GM12801 (cell line): ENCODE results near the gene TGFBR3L.

Experiments used
- TF ChIP-seq, protein P1 (sequence below): IDR thresholded peaks from one replicate; pipeline ENCODE4 v1.5.1; 2011; ENCODE audit warnings: control low read depth; ENCODE audit not compliant: insufficient read length; ENCODE audit errors: extremely low read depth

TGFBR3L gene

DNA sequence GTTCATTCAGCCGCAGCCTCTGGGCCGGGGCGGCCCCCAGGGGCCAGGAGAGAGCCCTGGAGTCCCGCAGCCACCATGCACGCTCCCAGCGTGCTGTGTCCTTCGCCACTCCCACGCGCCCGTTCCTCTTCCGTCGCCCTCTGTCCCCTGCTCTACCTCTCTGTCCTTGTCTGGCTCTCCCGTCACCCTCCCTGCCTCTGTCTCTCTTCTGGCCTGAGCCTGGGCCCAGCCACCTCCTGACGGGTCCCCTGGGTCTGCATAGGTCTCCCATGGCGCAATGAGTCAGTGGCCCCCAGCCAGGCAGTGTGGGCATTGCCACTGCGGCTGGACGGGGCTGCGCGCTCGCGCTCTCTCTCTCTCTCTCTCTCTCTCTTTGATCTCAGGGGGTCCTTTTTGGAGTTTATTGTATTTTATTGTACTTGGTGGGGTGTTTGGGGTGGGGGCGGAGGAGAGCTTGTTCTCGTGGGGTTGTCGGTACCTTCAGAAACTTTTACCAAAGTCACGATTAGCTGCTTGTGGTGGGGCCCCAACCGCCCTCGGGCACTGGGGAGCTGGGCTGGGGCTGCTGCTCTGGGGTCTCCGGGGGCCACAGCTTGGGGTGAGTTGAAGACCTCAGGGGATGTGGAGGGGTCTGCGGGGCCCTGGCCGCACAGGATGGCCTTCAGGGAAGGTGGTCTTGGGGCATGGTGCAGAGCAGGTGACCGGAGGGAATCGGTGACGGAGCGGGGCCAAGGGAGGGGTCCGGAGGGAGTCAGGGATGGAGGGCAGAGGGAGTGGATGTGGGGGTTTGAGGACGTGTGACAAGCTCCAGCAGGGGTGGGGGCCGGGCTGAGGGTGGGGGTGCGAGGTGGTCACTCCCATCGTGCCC, 1.7 kb upstream of the TGFBR3L start:
- TF ChIP-seq, protein P1, sequence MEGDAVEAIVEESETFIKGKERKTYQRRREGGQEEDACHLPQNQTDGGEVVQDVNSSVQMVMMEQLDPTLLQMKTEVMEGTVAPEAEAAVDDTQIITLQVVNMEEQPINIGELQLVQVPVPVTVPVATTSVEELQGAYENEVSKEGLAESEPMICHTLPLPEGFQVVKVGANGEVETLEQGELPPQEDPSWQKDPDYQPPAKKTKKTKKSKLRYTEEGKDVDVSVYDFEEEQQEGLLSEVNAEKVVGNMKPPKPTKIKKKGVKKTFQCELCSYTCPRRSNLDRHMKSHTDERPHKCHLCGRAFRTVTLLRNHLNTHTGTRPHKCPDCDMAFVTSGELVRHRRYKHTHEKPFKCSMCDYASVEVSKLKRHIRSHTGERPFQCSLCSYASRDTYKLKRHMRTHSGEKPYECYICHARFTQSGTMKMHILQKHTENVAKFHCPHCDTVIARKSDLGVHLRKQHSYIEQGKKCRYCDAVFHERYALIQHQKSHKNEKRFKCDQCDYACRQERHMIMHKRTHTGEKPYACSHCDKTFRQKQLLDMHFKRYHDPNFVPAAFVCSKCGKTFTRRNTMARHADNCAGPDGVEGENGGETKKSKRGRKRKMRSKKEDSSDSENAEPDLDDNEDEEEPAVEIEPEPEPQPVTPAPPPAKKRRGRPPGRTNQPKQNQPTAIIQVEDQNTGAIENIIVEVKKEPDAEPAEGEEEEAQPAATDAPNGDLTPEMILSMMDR, result no peak

DNA sequence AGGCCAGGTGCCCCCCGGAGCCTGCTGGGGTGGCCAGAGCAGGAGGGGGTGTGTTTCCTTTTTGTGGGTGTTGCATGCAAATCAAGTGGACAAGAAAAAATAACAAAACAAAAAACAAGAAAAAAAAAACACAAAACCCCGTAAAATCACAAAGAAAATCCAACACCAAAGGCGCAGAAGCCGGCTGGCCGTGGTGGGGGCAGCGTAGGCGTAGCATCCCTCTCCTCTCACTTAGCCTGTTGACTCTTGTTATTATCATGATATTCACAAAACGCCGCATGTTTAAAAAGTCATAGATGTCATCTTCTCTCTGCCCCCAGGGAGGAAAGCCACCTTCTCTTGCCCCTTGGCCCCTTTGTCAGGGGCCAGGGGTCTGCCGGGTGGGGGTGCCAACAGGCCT, 978 bp upstream of the TGFBR3L start:
- TF ChIP-seq, protein P1, result no peak

DNA sequence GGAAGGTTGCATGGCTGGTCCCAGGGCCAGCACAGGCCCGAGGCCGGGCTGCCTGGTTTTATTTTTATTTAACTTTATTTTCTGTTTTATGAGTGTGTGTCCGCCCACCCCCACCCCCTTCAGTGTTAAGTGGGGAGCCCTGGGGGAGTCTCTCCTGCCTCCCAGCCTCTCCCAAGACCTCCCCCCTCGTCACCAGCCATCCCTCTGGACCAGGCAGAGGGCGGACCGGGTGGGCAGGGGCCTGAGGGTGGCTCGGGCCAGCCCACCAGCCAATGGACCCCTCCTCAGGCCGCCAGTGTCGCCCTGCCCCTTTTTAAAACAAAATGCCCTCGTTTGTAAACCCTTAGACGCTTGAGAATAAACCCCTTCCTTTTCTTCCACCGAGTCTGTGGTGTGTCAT, 531 bp upstream of the TGFBR3L start:
- TF ChIP-seq, protein P1, result no peak

DNA sequence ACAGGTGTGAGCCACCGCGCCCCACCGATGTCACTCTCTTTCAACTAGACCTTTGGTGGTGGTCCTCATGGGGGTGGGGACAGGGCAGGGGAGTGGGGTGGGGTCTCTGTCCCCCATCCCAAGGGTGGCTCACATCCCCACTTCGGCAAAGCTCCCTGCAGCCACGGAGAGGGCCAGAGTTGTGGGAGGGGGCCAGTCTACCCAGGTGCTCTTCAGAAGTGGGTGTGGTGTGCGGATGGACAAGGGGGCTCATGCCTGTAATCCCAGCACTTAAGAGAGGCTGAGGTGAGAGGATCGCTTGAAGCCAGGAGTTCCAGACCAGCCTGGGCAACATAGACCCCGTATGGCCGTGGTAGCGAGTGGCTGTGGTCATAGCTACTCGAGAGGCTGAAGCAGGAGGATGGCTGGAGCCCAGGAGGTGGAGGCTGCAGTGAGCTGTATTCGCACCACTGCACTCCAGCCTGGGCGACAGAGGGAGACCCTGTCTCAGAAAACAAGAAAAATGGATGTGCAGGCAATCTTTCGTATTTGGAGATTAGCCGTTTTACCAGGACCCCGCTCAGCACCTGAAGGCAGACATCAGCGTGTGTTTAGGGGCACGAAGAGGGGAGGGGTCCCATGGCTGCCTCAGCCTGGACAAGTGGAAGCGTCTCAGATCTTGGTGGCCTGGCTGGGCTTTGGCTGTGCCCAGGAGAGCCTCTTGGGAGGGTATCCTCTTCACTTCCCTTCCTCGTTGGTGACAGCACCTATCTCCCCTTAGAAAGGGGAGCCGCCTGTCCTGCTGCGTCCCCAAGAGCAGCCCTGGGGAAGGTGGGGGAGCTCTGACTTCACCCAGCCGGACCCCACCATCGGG, 846 bp downstream of the TGFBR3L start:
- TF ChIP-seq, protein P1, result no peak

DNA sequence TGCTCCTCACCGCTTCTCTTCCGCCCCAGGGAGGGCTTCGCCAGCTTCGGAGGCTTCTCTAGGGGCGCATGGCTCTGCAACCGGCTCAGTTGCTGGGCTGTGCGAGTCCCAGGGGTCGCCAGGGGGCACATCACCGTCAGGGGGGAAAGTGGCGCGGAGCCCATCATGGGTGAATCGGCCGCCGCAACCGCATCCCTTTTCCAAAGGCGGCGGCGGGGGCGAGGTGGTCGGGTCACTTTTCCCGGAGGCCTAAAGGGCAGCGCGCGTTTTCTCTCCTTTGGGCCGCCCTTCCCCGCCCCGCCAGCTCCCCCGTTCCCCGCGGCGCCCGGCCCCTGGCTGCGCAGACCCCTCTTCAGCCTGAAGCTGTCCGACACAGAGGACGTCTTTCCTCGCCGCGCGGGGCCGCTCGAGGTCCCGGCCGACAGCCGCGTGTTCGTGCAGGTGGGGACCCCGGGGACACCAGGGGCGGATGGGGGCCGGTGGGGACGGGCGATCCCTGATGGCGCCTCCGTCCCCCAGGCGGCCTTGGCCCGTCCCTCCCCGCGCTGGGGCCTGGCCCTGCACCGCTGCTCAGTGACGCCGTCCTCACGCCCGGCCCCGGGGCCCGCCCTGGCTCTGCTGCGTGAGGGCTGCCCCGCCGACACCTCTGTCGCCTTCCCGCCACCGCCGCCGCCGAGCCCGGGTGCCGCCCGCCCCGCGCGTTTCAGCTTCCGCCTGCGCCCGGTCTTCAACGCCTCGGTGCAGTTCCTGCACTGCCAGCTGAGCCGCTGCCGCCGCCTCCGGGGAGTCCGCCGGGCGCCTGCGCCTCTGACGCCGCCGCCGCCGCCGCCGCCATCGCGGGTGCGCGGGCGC, 1.7 kb downstream of the TGFBR3L start:
- TF ChIP-seq, protein P1, result no peak

DNA sequence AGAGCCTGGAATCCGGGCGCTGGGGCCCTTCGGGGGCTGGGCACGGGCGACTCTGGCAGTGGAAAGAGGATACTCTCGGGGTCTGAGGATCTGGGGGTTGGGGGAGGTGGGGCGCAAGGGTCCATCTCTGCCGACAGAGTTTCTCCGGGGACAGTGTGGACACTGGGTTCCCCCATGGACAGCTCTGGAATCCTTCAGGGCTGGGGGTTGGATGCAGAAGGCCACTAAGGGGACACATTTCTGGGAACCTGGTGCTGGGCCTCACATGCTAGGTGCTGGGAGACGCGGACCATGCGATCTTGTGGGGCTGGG, 2.3 kb downstream of the TGFBR3L start:
- TF ChIP-seq, protein P1, result no peak
